ENCODE results near the gene GABBR2. TPM values are rescaled to one million over a fixed set of nuclear protein-coding genes. Genes with fewer than 3 reads are reported as not detected.

GABBR2 gene
- total RNA-seq, 3 donors from 2014 or later: not detected

DNA sequence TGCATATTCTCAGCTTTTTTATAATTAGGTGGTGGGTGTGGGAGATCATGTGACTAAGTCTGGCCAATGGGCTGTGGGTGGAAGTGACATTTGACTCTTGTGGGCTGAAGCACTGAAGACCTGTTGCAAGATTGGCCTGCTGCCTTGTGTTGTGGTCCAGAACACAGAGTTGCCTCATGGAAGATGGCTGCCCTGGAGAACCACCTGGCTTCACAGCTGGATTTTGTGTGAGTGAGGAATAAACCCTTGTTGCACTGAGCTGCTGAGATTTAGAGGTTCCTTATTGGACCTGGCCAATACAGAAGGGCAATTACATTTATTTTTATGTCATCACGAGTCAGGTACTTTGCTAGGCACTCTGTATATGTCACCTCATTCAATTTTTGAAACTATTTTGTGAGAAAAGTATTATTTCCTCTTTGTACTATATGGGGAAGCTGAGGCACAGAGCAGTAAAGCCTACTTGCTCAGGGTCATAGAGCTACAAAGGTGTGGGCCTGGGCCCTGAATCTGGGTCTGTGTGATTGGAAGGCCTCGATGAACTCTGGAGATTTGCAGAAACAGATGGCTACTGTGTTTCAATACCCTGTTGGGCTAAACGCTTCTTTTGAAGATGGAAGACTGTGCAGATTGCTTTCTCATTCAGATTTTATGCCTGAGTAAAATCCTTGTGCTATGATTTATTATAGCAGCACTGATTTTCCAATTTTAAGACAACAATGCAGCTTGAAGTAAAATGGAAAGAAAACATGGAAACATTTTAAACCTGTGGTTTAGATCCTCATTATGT, 382.1 kb downstream of the GABBR2 start:
- DNase-seq (no peak), ATAC-seq (no peak)
- Mint-ChIP-seq H3K36me3 (ENCODE audit: insufficient read depth) (no peaks in the 10 kb centered on the region), H3K9me3 (no peaks in the 10 kb centered on the region), H3K27me3 (ENCODE audit: low read depth) (peaks cover 8% of the 10 kb centered on the region), H3K4me3 (no peak overlapping the region), H3K4me1 (ENCODE audit: low read depth) (no peaks in the 10 kb centered on the region)

DNA sequence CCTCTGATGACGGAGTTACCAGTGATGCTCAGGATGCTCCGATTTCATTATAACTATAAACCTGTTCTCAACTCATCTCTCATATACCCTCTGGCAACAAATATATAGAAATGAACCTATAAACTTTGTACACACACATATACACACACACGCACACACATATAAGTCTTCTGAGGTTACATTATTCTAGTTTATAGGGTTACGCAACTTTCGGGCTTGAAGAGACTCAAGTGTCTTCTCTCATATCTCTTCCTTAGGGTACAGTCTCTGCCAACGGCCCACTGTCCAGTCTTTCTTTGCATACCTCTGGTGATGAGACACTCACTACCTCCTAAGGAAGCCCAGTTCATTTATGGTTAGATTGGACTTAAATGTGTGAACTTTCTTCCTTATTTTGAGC, 383.9 kb downstream of the GABBR2 start:
- ATAC-seq: no peak
- H3K27me3 Mint-ChIP-seq (ENCODE audit: low read depth): peaks cover 2% of the 10 kb centered on the region
- DNase-seq: no peak
- H3K36me3 Mint-ChIP-seq (ENCODE audit: insufficient read depth): no peaks in the 10 kb centered on the region
- no peaks in the 10 kb centered on the region for H3K9me3 Mint-ChIP-seq
- H3K4me3 Mint-ChIP-seq: no peak overlapping the region
- no peaks in the 10 kb centered on the region for H3K4me1 Mint-ChIP-seq (ENCODE audit: low read depth)

DNA sequence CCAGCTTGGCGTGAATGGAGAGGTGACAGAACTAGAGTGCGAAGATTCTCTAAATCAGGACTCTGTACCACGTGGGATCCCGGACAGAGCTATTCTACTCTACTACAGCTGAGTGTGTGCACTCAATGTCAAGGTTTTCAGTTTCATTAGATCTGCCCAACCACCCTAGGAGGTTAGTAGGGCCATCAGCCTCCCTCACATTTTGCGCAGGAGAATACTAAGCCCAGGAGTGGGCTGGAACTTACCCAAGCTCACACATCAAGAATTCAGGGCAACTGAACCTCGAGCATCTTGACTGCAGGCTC, 385.0 kb downstream of the GABBR2 start:
- H3K4me3 Mint-ChIP-seq: no peak overlapping the region
- H3K9me3 Mint-ChIP-seq: no peaks in the 10 kb centered on the region
- no peaks in the 10 kb centered on the region for H3K36me3 Mint-ChIP-seq (ENCODE audit: insufficient read depth)
- no peak for DNase-seq
- H3K4me1 Mint-ChIP-seq (ENCODE audit: low read depth): no peaks in the 10 kb centered on the region
- ATAC-seq: no peak
- H3K27me3 Mint-ChIP-seq (ENCODE audit: low read depth): peaks cover 2% of the 10 kb centered on the region

DNA sequence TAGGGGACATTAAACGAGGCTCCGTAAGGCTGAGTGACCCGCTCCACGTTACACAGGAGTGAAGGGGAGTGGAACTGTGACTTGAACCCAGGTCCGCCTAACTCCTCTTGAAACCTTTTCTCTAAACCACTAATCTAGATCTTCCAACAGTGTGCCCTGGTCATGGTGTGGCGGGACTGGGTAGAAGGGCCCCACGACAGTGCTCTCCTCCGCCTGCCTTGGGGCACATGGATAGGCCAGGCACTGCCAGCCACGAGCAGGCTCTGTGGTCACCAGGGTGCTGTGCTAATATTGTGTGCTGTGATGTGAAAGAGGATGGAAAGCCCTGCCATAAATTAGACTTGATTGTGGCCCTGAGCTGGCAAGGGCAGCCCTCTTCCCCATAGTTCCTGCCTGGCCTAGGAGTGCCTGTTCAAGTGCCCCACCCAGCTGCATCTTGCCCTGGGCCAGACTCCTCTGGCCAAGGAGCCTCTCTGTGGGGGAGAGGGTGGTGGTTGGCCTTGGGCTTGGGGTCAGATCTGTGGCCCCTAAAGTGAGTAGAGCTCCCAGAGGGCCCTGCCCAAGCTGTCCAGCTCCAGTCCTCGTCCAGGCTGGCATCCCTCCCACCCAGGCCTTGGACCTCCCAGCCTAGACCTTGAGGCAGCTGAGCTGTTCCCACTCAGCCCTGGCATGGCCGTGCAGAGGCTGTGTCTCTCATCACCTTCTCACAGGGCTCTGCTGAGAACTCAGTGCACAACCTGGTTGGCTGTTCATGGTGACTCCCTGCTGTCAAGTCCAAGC, 385.5 kb downstream of the GABBR2 start:
- Mint-ChIP-seq H3K36me3 (ENCODE audit: insufficient read depth) (no peaks in the 10 kb centered on the region), H3K27me3 (ENCODE audit: low read depth) (peaks cover 2% of the 10 kb centered on the region), H3K9me3 (no peaks in the 10 kb centered on the region), H3K4me1 (ENCODE audit: low read depth) (no peaks in the 10 kb centered on the region), H3K4me3 (no peak overlapping the region)
- no peak for DNase-seq
- ATAC-seq: peak in 1 of 2 donors; percentile 14

DNA sequence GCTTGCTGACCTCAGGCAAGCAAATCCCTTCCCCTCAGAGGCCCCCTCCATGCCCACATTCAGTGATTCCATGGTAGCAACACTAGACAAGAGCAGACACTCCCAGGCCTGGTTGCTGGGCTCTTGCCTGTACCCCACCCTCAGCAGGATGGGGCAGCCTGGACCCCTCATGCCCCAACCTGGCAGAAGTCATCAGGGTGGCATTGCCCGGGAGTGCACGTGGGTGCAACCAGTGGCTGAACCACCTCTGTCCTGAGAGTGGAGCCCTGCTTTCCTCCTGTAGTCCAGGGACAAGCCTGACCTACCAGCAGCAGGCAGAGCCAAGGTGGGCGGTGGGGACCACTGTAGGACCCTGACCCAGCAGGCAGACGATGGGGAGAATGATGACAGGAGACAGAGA, 387.5 kb downstream of the GABBR2 start:
- H3K4me1 Mint-ChIP-seq (ENCODE audit: low read depth): no peaks in the 10 kb centered on the region
- H3K27me3 Mint-ChIP-seq (ENCODE audit: low read depth): peaks cover 2% of the 10 kb centered on the region
- H3K9me3 Mint-ChIP-seq: no peaks in the 10 kb centered on the region
- no peak for DNase-seq
- ATAC-seq: no peak
- H3K36me3 Mint-ChIP-seq (ENCODE audit: insufficient read depth): no peaks in the 10 kb centered on the region
- H3K4me3 Mint-ChIP-seq: no peak overlapping the region

DNA sequence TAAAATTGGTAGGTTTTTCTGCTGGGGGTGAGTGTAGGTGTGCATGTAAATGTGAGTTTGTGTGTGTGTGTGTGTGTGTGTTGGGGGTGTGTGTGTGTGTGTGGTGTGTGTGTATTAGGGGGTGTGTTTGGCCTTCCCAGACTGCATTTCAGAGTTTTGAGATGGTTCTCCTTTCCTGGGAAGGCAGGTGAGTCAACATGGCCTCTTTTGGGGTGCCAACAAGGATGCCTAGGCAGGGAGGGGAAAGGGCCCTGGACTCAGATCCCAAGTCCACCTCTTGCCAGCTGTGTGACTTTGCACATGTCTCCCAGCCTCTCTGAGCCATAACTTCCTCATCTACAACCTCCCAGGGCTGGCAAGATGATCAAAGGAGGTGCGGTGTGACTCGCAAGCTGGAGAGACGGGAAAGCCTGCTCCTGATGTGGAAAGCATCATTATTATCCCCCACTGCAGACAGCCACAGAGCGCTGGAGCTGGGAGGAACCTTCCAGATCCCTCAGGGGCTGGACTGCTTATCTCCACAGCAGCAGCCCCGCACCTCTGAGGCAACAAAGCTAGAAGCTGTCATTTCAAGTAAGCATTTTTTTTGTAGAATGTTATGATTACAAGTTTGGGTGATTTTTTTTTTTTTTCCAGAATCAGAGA, 389.8 kb downstream of the GABBR2 start:
- Mint-ChIP-seq H3K4me1 (ENCODE audit: low read depth) (no peaks in the 10 kb centered on the region), H3K9me3 (no peaks in the 10 kb centered on the region), H3K27me3 (ENCODE audit: low read depth) (no peaks in the 10 kb centered on the region), H3K36me3 (ENCODE audit: insufficient read depth) (no peaks in the 10 kb centered on the region), H3K4me3 (no peak overlapping the region)
- DNase-seq: no peak
- no peak for ATAC-seq

DNA sequence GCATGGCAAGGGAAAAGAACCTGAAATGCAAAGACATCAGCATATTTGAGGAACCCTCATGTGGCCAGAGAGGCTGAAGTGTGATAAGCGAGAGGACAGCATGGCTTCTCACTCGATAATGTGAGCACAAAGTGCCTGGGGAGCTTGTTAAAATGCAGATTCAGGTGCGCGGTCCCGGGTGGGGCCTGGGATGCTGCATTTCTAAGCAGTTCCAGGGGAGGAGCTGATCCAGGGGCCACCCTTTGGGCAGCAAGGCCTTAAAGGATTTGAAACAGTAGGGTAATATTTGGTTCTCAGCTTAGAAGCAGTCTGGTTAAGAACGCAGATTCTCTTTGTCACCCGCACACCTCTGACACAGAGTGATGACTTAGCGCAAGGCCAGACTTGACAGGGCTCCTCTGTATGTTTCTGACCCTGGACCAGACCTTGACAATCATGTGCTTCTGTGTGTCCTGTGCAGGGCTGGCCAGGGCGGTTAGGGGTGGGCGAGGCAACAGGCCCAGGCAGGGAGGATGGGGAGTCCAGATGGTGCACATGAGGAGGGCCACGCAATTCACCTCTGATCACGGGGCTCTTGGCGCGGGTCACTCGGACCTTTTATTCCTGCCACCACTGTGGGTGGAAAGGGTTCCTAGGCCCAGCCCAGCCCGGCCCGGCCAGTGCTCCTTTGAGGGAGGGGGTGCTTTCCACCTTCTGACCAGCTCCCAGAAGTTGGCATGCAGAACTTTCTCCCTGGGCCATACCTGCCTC, 390.5 kb downstream of the GABBR2 start:
- ATAC-seq (no peak), DNase-seq (no peak)
- Mint-ChIP-seq H3K36me3 (ENCODE audit: insufficient read depth) (no peaks in the 10 kb centered on the region), H3K27me3 (ENCODE audit: low read depth) (no peaks in the 10 kb centered on the region), H3K9me3 (no peaks in the 10 kb centered on the region), H3K4me1 (ENCODE audit: low read depth) (no peaks in the 10 kb centered on the region), H3K4me3 (no peak overlapping the region)

DNA sequence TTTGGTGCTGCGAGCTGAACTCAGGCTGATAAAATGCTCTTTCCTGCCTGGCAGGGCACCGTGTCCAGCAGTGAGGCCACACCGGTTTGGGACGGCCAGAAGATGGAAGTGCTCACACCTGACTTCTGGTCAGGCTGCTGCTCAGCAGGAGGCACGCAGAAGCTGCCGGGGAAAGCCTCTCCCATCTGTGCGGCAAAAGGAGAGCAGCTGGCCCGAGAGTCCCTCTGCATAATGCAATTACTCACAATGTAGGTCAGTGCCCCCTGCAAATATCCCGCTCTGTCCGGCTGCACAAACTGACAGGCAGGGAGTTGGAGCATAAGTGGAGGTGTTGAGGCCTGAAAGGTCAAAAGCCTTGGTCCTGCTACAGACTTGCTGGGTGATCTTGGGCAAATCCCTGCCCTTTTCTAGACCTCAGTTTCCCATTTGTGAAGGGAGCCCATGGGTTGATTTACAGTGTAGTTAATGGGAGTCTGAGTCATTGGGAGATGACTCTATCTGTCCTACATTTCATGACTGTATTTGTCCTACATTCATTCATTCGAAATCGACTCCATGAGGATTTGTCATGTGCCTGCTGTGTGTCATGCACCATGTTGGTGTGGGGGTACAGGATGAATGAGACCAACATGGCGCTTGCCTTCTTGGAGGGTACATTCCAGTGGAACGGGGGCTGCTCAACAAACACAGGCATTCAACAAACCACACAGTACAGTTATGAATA, 391.4 kb downstream of the GABBR2 start:
- DNase-seq (no peak), ATAC-seq (no peak)
- H3K4me1 Mint-ChIP-seq (ENCODE audit: low read depth): no peaks in the 10 kb centered on the region
- H3K9me3 Mint-ChIP-seq: no peaks in the 10 kb centered on the region
- no peaks in the 10 kb centered on the region for H3K27me3 Mint-ChIP-seq (ENCODE audit: low read depth)
- H3K4me3 Mint-ChIP-seq: no peak overlapping the region
- no peaks in the 10 kb centered on the region for H3K36me3 Mint-ChIP-seq (ENCODE audit: insufficient read depth)

DNA sequence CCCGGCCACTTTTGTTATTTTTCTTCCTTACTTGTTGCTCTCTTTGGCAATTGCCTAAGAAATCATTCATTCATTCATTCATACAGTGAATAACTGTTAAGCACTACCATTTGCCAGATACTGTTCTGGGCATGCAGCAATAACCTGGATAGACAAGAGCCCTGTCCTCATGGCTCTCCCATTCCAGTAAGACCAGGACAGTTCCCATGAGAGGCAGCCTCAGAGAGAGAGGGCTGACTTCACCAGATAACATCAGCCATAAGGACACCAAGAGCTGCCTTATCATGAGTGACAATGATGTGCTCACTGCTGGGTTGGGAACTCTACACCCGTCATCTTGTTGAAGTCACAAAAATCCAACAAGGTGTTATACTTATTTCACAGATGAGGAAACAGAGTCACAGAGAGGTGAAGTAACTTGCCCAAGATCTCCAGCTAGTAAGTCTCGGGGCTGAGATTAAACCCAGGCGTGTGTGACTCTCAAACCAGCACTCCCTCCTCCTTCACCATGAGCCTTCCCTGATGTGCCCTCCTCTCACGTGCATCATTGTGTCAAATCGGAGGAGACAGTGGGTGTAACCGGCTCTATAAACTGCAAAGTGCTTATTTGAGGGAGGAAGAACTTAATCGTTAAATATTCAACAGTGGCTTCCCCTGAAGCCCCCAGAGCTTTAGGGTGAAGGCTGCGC, 392.1 kb downstream of the GABBR2 start:
- no peaks in the 10 kb centered on the region for H3K27me3 Mint-ChIP-seq (ENCODE audit: low read depth)
- DNase-seq (no peak), ATAC-seq (no peak)
- no peaks in the 10 kb centered on the region for H3K4me1 Mint-ChIP-seq (ENCODE audit: low read depth)
- H3K36me3 Mint-ChIP-seq (ENCODE audit: insufficient read depth): no peaks in the 10 kb centered on the region
- H3K9me3 Mint-ChIP-seq: no peaks in the 10 kb centered on the region
- no peak overlapping the region for H3K4me3 Mint-ChIP-seq

DNA sequence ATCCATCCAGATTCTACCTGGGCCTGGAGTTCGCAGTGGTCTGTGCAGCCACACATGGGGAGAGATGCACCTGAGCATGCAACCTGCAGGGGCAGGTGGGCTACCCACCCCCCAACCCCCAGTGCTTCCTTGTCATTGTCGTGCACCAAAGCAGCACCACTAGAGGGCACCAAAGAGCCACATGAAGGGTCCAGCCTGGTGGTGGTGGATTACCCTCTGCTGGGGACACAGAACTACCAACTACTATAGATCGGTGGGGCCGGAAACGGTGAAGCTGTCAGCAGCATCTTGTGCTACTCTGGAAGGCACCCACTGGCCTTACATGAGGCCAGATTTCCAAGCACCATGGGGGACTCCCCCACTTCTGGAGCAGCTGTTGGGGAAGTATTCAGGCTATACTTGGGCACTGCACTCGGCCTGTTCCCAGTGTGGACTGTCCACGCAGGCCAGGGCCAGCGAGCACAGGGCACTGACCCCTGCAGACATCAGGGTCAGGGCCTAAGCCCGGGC, 393.1 kb downstream of the GABBR2 start:
- DNase-seq (peak; percentile 65), ATAC-seq (peak; percentile 90 to 92)
- H3K36me3 Mint-ChIP-seq (ENCODE audit: insufficient read depth): no peaks in the 10 kb centered on the region
- H3K9me3 Mint-ChIP-seq: no peaks in the 10 kb centered on the region
- no peaks in the 10 kb centered on the region for H3K4me1 Mint-ChIP-seq (ENCODE audit: low read depth)
- H3K27me3 Mint-ChIP-seq (ENCODE audit: low read depth): no peaks in the 10 kb centered on the region
- no peak overlapping the region for H3K4me3 Mint-ChIP-seq

DNA sequence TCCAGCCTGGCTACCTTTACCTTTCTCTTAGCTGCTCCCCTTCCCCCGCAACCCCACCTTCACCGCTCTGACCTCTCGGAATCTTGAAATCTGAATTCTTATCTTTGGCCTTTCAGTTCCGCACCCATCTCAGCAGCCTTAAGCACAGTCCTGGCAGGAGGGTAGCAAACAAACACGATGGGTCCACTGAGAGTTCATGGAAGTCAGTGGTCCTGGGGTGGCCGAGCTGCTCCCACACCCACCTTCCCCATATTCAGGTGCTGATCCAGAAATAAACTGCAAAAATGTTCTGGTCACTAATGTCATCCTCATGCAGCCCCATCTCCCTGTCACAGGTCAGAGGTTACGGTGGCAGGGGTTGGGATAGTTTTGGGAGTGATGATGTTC, 393.7 kb downstream of the GABBR2 start:
- DNase-seq: no peak
- no peaks in the 10 kb centered on the region for H3K4me1 Mint-ChIP-seq (ENCODE audit: low read depth)
- no peak for ATAC-seq

DNA sequence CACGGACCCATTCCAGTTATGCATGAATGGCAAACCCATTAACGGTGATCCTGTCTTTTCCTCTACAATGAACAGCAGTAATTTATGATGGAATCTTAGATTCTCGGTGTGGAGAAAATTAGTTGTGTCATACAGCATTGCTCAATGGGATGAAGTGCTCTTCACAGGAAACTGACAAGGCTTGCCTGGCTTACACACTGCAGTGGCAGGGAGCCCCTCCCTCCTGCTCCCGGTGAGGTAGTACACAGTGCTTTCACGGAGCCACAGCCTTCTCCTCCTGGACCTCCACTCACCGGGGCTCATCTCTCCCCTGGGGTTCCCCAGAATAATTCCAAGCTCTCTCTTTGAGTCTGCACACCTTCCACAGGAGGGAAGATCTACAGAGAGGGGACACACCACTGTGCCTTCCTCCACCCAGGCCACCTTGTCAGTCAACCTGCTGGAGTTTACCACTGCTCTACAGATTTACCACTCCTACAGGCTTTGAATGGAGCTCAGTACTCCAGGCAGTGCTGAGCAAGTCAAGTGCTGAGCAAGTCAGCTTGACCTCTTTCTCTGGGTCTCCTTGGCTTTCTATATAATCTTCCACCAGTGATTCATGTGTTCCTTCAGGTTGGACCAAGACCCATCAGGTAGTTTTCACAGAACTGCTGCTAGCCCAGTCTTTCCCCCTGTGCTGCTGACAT, 394.2 kb downstream of the GABBR2 start:
- no peaks in the 10 kb centered on the region for H3K36me3 Mint-ChIP-seq (ENCODE audit: insufficient read depth)
- DNase-seq: no peak
- H3K4me1 Mint-ChIP-seq (ENCODE audit: low read depth): no peaks in the 10 kb centered on the region
- no peak for ATAC-seq
- H3K27me3 Mint-ChIP-seq (ENCODE audit: low read depth): no peaks in the 10 kb centered on the region
- no peaks in the 10 kb centered on the region for H3K9me3 Mint-ChIP-seq
- no peak overlapping the region for H3K4me3 Mint-ChIP-seq

More for the DNA sequence above, 393.7 kb downstream of the GABBR2 start:
- no peaks in the 10 kb centered on the region for H3K27me3 Mint-ChIP-seq (ENCODE audit: low read depth)
- H3K9me3 Mint-ChIP-seq: no peaks in the 10 kb centered on the region
- no peak overlapping the region for H3K4me3 Mint-ChIP-seq
- no peaks in the 10 kb centered on the region for H3K36me3 Mint-ChIP-seq (ENCODE audit: insufficient read depth)

DNA sequence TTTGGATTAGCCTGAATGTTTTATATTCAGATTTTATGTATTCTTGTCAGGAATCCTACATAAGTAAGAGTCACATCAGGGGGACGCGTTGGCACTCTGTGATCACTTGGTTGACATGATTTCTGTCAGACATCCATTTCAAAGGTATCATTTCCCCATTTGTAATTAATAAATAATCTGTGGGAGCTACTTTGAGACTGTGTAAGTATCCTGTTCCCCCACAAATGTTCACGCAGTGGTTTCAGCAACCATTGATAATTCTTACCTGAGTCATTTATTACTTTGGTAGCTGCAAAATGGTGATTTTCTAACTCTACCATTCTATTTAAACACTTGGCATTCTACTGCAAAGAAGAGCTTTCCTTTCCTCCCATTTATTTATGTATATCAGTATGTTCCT, 396.4 kb downstream of the GABBR2 start:
- Mint-ChIP-seq H3K9me3 (no peaks in the 10 kb centered on the region), H3K27me3 (ENCODE audit: low read depth) (no peaks in the 10 kb centered on the region), H3K4me3 (no peak overlapping the region), H3K4me1 (ENCODE audit: low read depth) (no peaks in the 10 kb centered on the region), H3K36me3 (ENCODE audit: insufficient read depth) (no peaks in the 10 kb centered on the region)
- no peak for DNase-seq
- ATAC-seq: no peak

Measured in activated T-cell treated with anti-CD3 and anti-CD28 coated beads, Interleukin-2, amount 50 U/mL, for 4 hours (primary cell).